COR-L47 (cell line): ENCODE results near the gene OPALIN.
"Not testable (repeated sequence)": the region's sequence is repeated elsewhere in the genome, so short reads cannot be mapped to it uniquely, and the experiment has no call there.

Experiments used
- DNase-seq: peaks from one replicate; lab custom pipeline; 2025; lab: John Stamatoyannopoulos, UW

Gene OPALIN

DNA sequence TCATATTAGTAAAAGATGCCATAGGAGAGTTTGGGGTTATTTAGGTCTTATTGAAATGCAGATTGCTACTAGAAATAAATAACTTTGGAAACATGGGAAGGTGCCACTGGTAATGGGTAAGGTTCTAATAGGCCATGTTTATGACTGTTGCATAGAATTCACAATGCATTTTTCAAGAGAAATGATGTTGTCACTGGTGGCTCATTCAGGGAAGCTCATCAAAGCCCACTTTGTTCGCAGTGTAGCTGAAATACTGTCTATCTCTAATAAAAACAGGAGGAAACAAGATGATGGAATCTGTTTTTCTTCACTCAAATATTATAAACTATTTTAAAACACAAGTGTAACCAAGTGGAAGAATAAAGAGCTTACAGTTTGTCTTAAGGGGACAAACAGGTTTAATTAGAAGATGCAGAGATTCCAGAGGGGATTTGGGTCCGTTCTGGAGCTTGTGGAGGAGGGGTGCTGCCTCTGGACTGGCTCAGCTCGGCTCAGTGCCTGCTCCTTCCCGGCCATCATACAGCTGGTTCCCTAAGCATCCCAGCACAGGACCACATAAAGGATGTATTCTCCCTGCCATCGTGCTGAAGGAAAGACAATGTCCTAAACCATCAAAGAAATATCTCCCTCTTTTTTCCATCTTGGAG is 20.4 kb downstream of the OPALIN start:
- no peak for DNase-seq

DNA sequence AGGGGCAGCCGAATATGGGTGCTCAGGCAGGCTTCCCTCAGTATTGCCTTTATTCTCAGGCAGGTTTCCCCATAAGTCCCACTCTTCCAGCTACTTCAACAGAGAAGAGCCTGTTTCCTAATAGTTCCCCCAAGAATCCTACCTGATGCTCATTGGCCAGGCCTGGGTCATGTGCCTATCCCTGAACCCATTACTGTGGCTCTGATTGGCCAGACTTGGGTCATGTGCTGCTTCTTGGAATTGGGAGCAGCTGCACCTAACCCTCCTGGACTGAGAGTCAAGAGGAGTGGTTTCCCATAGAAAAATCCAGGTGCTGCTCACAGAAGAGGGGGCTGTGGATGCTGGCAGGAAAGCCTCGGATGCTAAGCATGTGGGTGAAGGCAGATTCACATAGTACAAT is 21.7 kb downstream of the OPALIN start:
- DNase-seq = no peak

DNA sequence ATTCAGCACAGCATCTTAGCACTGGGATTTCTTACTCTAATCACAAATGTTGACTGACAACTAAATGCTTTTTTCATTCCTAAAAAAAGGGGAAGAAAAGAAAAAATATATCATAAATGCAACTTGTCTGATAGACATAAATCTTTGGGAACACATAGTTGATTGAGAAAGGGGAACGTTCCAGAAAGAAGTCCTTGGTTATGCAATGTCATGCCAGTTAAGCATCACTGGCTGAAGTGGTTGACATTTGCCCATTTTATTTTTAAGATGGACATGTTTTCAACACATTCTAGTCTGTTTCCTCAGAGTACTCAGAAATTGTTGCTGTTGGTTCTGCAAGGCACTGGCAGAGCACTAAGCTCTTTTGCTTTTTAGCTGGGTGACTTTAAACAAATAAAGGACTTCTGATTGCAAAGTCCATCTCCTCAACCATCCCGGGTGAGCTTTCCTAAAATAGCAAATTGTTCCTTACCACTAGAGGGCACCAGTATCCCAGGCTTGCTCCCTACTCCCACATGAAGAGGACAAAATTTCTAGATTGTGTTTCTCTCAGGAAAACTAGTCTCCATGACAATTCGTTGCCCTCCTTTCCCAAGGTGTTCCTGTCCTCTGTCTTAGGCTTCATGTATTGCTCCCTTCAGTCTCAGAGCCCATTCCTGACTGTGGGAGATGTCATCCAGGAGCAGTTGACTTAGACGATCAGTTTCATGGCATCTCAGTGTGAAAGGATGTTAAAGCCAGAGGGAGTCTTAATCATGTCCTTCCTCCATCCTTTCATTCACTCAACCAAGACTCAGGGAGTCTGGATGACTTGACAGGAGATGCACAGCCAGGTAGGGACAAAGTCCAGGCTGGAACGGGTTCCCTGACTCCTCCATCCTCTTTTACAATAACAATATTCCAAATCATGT is 23.9 kb downstream of the OPALIN start:
- no peak for DNase-seq

DNA sequence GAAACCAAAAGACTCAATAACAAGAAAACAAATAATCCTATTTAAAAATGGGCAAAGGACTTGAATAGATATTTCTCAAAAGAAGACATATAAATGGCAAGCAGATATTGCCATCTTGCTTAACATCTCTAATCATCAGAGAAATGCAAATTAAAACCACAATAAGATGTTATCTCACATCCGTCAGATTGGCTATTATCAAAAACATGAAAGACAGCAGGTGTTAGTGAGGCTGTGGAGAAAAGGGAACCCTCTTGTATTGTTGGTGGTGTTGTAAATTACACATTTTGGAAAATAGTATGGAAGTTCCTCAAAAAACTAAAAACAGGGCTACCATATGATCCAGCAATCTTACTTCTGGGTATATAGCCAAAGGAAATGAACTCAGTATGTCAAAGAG is 25.7 kb downstream of the OPALIN start:
- no peak for DNase-seq

DNA sequence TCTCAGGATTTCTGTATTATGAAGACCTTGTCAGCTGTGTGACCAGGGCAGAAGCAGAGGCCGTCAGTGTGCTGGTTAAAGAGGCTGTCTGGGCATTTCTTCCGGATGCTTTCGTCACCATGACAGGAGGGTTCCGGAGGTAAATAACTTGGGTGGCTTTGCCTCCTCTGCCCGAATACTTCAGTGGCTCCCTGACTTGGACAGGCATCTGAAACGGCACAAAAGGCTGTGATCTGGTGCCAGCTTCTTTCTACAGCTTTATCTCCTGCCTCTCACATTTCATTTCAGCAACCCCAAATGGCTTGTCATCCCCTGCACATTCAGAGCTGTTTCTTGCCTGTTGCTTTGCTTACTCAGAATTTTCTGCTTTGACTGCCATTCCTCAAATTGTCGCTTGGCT is 31.3 kb downstream of the OPALIN start:
- no peak for DNase-seq

DNA sequence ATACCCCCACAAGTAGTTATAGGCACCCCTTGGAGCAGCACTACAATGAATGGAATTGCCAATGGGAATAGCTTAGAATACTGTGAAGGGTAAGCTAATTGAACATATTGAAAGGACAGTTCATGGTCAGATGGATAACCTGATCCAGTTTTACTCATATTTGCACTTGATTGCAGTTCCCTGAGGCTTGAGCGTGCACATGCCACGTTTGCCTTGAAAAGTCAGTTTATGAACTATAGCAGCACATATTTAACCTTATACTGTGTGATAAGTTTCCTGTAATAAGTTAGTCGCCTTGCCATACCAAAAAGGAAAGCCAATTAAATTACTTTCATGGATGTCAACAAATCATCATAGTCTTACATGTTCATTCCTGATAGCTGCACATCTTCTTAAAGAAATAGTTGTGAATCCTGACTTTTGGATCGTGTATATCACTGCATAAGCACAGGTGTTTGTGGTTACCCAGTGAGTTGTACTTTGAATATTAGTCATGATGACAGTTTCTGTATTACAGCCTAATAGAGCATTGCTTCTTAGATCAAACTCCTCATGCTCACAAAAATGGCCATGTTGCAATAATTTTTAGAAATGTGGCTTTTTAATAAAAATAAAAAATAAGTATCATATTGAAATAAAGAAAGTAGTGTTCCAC is 33.0 kb downstream of the OPALIN start:
- no peak for DNase-seq

DNA sequence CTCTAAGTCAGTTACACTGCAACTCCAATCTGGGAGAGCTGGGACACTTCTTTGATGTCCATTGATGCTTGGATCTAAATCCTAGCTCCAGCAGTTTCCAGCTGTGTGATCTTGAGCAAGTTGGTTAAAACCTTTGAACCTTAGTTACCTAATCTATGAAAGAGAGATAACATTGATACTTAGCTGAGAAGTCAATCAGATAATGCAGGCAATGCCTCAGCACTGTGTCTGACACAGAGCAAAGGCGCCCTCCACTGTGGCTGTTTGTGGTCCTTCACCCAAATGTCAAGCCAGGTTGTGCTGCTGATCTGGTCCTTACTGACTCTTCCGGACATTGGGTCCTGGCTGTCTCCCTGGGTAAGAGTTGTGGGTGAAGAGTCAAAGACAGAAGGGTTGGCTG is 34.4 kb downstream of the OPALIN start:
- no peak for DNase-seq

DNA sequence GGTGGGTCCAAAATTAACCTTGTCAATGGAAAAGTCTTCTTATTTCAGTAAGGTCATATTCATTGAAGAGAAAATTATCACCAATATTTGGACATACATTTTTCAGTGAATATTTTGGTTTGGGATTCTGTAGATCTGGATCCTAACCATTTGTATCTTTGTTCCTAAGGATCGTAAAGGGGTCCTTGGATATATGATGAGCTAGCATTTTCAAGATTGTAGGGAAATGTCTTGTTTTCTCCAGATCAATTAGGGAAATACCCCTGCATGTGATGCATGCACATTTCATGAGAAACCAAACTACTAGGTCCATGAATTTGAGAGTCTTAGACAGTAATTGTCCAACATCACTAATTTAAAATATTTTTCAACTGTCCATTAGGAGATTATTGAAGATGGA is 36.5 kb downstream of the OPALIN start:
- DNase-seq = no peak

DNA sequence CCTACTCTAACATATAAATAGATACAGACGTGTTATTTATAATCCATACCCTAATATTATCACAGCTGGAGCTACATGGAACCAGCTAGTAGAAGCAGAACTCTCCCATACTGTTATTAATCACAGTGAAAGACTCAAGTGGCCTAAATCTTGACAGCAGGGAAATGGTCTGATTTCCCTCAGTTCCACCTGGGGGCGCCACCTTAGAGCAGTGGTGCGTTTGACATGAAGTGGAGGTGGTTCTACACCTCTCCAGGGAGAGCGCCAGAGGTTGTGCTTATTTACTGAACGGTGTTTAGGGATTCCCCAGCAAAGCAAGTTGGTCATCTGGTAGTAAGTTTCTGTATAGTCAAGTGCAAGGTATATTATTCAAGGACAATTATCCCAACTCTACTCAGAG is 37.0 kb downstream of the OPALIN start:
- DNase-seq = no peak

DNA sequence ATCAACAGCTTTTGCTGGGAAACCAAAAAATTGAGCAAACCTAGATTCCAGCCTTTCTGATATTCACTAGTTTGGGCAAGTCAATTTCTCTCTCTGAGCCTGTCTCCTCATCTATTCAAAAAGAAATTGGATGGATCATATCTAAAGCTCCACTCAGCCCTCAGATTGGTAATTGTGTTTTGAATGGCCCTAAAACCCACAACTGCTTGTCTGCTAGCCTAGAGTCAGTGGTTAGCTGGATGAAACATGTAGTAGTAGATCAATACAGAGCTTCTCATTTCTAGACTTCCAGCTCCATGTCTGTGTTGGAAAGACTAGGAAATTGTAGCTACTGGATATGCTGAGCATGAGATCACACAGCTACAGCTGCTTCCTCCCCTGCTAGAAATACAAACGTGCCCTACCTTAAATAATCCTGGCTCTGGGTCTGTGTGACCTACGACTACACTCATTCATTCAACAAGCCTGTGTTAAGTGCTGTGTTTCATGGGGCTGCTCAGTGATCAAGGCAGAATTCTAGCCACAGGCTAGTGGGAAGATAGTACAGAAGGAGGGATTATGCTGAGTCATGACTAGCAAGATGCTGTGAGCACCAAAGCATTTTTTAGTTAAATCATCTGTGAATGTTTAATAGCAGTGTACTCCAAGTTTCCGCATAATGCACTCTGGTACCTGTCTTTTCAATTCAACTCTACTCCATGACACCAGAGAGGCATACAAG is 38.9 kb downstream of the OPALIN start:
- no peak for DNase-seq

DNA sequence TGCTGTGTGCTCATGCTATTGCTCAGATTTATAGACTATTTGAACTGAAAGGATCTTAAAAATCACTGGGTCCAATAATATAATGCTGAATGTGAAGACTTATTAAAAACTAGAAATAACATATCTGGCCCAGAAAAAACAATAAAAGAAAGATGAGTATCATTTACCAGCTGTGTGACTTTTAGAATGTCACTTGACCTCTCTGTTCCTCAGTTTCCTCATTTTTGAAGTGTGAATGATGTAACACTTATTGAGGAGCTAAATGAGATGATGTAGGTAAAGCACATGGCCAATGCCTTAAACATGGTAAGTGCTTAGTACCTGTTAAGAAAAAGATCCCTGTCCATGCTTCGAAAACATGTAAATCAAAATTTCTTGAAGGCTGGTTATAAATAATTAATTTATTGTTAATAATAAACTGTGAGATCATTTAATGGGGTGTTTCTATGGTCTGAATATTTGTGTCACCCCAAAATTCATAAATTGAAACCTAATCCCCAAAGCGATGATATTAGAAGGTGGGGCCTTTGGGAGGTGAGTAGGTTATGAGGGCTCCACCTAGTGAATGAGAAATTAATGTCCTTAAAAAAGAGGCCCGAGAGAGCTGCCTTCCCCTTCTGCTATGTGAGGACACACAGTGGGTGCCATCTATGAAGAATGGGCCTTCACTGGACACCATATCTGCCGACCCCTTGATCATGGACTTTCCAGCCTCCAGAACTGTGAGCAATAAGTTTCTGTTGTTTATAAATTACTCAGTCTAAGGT is 41.6 kb downstream of the OPALIN start:
- no peak for DNase-seq

DNA sequence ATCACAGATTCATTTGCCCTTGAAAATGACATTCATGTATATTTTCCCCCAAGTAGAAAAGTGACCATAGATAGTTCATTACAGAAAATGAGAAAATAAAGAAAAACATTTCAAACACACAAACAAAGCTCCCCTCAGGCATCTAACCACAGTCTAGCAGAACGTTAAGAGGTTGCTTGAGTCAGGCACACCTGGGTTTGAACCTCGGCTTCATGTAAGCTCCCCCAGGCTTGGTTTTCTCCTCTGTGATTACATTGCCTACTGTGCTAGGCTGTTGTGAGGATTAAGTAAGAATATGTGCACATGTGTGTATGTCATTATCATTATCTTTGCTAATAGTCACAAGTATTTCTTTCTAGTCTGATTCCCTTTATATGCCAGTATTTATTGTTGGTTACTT is 45.5 kb downstream of the OPALIN start:
- DNase-seq = no peak

DNA sequence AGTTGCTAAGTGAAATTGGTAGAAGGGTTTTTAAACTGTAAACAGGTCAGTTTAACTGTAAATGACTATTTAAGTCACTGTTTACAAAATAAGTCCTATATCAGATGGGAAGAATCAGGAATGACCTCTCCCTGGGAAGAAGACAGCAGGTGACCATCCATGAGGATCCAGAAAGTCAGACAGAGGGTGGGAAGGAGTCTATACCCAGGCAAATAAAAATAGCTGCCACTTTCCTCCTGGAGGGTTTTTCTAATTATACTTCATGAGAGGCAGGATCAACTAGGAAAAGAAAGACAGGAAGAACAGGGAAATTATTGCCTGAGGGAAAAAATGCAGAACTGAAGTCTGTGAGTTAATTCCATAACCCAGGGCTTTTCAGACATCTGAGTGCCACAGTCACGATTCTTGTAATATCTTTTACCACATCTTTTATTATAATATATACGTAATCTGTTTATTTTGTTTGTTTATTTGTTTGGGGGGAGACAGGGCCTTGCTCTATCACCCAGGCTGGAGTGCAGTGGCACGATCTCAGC is 47.6 kb downstream of the OPALIN start:
- DNase-seq = no peak

DNA sequence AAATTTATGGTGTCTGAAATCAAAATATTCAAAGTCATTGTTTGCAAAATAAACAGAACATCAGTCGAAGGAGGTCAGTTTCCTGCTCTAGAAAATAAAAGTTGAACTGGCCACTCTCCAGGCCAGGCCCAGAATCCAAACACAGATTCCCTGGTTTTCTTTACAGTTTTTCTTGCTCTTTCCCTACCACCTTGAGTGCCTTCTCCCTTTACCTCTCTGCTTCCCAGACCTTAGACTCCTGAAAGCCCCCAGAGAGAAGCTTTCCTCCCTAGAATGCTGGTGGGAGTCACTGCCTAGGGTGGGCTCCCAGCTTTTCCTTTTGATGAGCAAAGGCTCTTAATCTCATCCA is 48.5 kb downstream of the OPALIN start:
- no peak for DNase-seq

DNA sequence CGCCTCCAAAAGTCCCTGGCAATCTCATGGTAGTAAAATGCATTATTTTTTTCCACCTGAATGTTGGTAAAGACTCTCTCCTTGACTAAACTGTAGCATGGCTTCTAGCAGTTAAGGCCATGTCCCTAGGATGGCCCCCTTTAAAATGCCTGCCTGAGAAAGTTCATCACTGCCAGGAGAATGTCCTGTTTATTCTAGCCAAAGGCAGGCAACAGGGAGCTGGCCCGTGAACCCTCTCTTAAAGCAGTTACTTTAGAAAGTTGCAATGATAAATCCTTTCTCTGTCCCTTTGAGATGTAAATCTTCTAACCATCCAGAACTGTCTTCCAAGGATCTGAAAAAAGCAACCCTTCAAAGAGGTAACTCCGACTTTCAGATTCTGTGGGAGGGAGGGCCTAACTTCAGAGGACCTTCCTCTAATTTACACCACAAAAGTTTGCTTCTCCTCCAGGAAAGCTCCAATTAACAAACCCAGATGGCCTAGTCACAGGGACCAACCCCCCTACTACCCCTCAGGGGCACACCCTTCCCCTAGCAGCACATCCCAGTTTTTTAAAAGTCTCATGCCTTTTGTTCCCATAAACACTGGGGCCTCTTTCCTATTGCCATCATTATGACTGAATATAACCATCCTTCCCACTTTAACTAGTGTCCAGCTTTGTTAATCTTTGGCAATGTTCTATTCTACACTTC is 49.0 kb downstream of the OPALIN start:
- DNase-seq = no peak

DNA sequence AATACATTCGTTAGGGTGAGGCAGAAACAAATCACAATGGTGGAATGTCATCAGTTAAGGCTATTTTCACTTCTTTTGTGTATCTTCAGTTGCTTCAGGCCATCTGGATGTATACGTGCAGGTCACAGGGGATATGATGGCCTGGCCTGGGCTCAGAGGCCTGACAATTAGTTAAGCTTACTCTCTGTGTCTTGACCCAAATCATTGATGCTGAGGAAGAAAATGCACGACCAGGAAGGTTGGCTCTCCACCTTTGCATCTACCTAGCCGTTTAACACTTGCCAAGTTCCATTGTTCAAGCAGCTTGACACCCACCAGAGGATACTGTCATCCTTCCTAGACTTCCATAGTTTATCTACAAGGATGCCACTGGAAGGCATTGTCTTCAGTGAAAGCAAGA is 49.9 kb downstream of the OPALIN start:
- not testable (repeated sequence) for DNase-seq

DNA sequence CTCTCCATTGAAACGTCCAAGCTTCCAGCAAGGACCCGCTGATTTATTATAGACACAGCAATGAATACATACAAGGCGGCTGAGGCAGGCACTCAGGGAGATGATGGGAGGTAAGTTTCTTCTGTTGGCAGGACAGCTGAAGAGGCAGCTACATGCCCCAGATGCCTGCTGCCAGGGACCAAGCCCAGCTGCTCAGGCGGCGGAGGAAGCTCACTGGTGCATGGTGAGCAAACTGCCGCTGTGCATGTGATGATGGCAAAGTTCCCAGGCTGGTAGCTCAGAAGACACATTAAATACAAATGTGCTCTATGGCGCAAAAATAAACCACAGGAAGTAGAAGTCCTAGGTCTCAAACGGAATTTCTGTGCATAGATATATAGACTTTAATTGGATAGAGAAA is 52.3 kb downstream of the OPALIN start:
- peak; percentile 33 for DNase-seq

DNA sequence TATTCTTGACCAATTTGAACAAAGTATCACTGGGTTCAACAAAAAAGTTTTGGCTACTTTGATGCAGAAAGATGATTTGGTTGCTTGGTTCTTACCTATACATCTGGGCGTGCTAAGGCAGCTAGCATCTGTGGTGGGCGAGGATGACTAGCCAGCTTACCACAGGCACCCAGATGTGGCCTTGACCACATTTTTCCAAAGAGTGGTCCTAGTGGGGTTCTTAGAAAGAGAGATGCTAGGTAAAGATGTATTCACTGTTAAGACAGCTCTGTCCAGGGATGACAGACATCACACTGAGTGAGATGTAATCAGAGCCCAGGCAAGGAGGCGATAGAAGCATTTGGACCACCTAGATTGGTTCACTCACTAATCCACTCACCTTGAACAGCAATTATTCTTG is 53.8 kb downstream of the OPALIN start:
- no peak for DNase-seq

DNA sequence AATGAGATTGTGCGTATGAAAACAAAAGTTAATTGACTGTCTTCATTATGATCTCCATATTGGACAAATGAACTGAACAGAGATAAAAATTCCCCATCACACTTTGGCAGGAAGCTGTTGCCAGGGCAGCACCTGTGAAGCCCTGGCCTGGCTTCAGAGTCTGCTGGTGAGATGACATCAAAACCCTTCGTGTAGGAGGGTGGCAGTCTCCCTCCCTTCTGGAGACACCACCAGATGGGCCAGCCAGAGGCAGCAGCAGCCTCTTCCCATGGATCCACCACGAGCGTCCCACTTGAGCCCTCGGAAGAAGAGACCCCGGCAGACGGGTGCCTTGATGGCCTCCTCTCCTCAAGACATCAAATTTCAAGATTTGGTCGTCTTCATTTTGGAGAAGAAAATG is 54.6 kb downstream of the OPALIN start, which contains the start of gene DNTT:
Gene DNTT, plus strand, starts transcription at position 205 of the 400 bp plus-strand sequence. Its CDS starts 64 bp downstream, at position 269.
- DNase-seq = no peak

DNA sequence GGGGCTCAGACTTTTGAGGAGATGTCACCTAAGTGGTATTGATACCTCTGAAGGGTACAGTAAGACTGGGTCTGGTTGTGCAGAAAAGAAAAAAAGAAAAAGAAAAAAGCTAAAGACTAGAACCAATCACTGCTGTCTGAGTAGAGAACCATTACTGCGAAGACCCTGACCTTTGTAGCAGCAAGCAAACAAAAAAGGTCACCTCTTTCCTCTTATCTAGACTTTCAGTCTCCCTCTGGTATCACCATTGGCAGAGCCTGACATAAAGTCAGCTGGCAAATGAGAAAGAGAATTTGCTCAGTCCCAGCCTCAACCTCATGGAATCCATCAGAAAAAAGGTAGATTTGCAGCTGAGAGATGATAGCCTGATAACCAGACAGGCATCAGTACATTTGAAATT is 57.2 kb downstream of the OPALIN start:
- no peak for DNase-seq

DNA sequence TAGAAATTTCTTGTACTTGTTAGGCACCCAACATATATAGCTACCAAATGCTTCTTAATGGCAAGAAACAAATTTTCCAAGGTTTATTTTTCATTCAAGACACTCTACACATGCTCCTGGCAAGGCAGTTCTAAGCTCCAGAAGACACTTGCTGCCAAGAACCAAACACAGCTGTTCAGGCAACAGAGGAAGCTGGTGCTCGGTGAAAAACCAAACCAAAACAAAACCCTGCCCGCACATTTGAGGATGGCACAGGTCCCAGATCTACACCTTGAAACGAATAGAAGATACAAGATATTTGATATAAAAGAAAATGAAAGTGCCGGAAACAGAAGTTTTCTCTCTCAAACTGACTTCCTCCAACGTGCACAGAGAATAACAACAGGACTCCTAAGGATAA is 59.4 kb downstream of the OPALIN start:
- DNase-seq = no peak
